Kidney (tissue), 14 donors: ENCODE data around the gene SHQ1. TPM values are rescaled to one million over a fixed set of nuclear protein-coding genes. Genes with fewer than 3 reads are reported as not detected.

ENCODE experiments used
- DNase-seq, 5 donors: peaks; one replicate each; pipeline ENCODE4 v3.0.0-alpha.2; 2013 to 2020
- FAIRE-seq: peaks from 2 replicates; lab custom pipeline; 2012; peaks lifted over from hg19 to GRCh38; lab: Jason Lieb, UNC
- H3K27ac ChIP-seq, 2 donors: one replicate each; pipeline ENCODE4 v1.7.0; 2013; ENCODE audit warnings: low read depth in 2 of 2, low read length in 2 of 2, inconsistent platforms in 1 of 2
- H3K27me3 ChIP-seq: one replicate; pipeline ENCODE4 v1.7.1; 2013; ENCODE audit warnings: low read length, inconsistent platforms; ENCODE audit not compliant: control insufficient read depth, insufficient read depth
- H3K36me3 ChIP-seq, 3 donors: one replicate each; pipeline versions ENCODE4 v1.7.0 to v1.7.1; 2013; ENCODE audit warnings: low read length in 3 of 3, control low read depth in 1 of 3, inconsistent platforms in 1 of 3; ENCODE audit not compliant: insufficient read depth in 3 of 3, control insufficient read depth in 2 of 3
- H3K4me1 ChIP-seq, 3 donors: one replicate each; pipeline versions ENCODE4 v1.7.0 to v1.7.1; 2013; ENCODE audit warnings: low read length in 3 of 3, inconsistent platforms in 1 of 3, low read depth in 1 of 3; ENCODE audit not compliant: control insufficient read depth in 2 of 3, insufficient read depth in 2 of 3
- H3K4me3 ChIP-seq, 3 donors: one replicate each; pipeline versions ENCODE4 v1.7.0 to v1.8.1; 2013; ENCODE audit warnings: low read length in 3 of 3, control low read depth in 1 of 3, inconsistent platforms in 1 of 3
- H3K9ac ChIP-seq, 3 donors: one replicate each; pipeline versions ENCODE4 v1.7.0 to v1.7.1; 2013; ENCODE audit warnings: low read length in 3 of 3, control low read depth in 1 of 3, inconsistent platforms in 1 of 3
- H3K9me3 ChIP-seq, 3 donors: one replicate each; pipeline versions ENCODE4 v1.7.0 to v1.7.1; 2013; ENCODE audit warnings: low read length in 3 of 3, control low read depth in 1 of 3, inconsistent platforms in 1 of 3; ENCODE audit not compliant: control insufficient read depth in 2 of 3, insufficient read depth in 1 of 3
- CTCF ChIP-seq: IDR thresholded peaks from 3 replicates; pipeline ENCODE4 v1.5.1; 2012; ENCODE audit warnings: mild to moderate bottlenecking, moderate library complexity, borderline replicate concordance; ENCODE audit not compliant: insufficient read depth; ENCODE audit errors: extremely low read depth
- intact Hi-C: fragments of 100-400 bp; cut with DNase I; formaldehyde crosslinking; loops from one replicate; pipeline ENCODE4 v1.11.1; 2022
- polyA plus RNA-seq: library from polyadenylated mRNA; stranded (reverse); fragments of 350-450 nt; fragmentation: Illumina TruSeq; extraction: RNeasy Lipid Tissue Mini Kit (QIAGEN cat#74804); gene quantifications from one replicate; pipeline ENCODE4 v1.2.3, GENCODE V29; 2014; ENCODE audit warnings: low read depth, low replicate concordance; ENCODE audit not compliant: insufficient read depth
- total RNA-seq: library from RNA; stranded (reverse); fragmentation: NEBNext Ultra II Directional; extraction: Animal tissue kit (Norgen Biotek cat#: 25700); gene quantifications from one replicate; pipeline ENCODE4 v1.2.1, GENCODE V29; 2021
- donor health status: control.
- donor health status: control.
- donor health status: control.
- donor health status: control.
- donor health status: control.
- donor health status: DM: yes; HTN: yes; CAD: no.
- donor health status: Normal renal cell carcinoma (clear cell type).

SHQ1 gene
- total and polyA plus RNA-seq, 2 donors from 2014 or later = 8.1 to 23.1 TPM

DNA sequence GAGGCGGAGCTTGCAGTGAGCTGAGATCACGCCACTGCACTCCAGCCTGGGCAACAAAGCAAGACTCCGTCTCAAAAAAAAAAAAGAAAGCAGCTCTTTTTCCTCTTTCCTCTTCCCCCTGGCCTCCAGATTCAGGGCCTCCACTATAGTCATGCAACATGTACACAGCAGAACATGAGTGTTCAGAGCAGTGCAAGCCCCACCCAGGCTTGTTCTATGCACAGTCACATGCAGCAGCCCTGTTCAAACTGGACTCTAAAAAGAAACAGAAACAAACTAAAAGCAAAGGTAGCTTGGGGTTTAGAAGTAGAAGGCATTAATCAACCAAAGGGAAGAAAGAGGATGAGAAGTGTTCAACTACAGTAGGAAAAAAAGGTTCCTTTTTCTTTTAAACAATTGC is 11.8 kb downstream of the SHQ1 start:
- DNase-seq (no peak), FAIRE-seq (no peak)
- TF ChIP-seq CTCF = no peak
- intact Hi-C loops = no loop called here
- no peak overlapping the region for H3K4me3 ChIP-seq
- no peaks in the 10 kb centered on the region for H3K27me3 ChIP-seq
- H3K9ac ChIP-seq = no peak overlapping the region
- H3K36me3 ChIP-seq = peaks cover 2 to 14% (median 8%) of the 10 kb centered on the region in 3 donors
- no peaks in the 10 kb centered on the region for H3K9me3 ChIP-seq
- H3K4me1 ChIP-seq = no peaks in the 10 kb centered on the region
- no peak overlapping the region for H3K27ac ChIP-seq

- no peak for DNase-seq
- H3K36me3 ChIP-seq = peaks cover 0 to 6% (median 0%) of the 10 kb centered on the region in 3 donors
- H3K27ac ChIP-seq = no peak overlapping the region
- no peak for TF ChIP-seq CTCF
- H3K4me3 ChIP-seq = no peak overlapping the region
- FAIRE-seq = no peak
- H3K27me3 ChIP-seq = no peaks in the 10 kb centered on the region
- intact Hi-C loops = no loop called here
- no peaks in the 10 kb centered on the region for H3K9me3 ChIP-seq
- H3K4me1 ChIP-seq = no peaks in the 10 kb centered on the region
- no peak overlapping the region for H3K9ac ChIP-seq
Measured at GRCh38 chr3:72830452-72831223, 17.6 kb downstream of the SHQ1 start.

- Histone ChIP-seq H3K27me3 (no peaks in the 10 kb centered on the region), H3K4me1 (no peaks in the 10 kb centered on the region), H3K27ac (no peak overlapping the region), H3K36me3 (peaks cover 0 to 5% (median 0%) of the 10 kb centered on the region in 3 donors), H3K9ac (no peak overlapping the region), H3K9me3 (no peaks in the 10 kb centered on the region), H3K4me3 (no peak overlapping the region)
- FAIRE-seq (no peak), DNase-seq (no peak)
- intact Hi-C loops = no loop called here
- TF ChIP-seq CTCF = no peak
Measured at GRCh38 chr3:72829701-72830100, 18.5 kb downstream of the SHQ1 start.
